H1 (cell line): Measurements from ENCODE around the gene NUPR1. TPM values are rescaled to one million over a fixed set of nuclear protein-coding genes. Genes with fewer than 3 reads are reported as not detected.

Experiments used
- ATF2 ChIP-seq: IDR thresholded peaks from 2 replicates; pipeline ENCODE4 v1.6.1; 2012; ENCODE audit warnings: low read length, inconsistent platforms
- CBX8 ChIP-seq: fragments of 300-800, 300-1000 bp; sonication (generic); IDR thresholded peaks from 2 replicates; pipeline ENCODE4 v1.7.1; 2016; ENCODE audit warnings: low read depth, low read length, borderline replicate concordance
- FOSL1 ChIP-seq: IDR thresholded peaks from 2 replicates; pipeline ENCODE4 v1.6.1; 2011; ENCODE audit warnings: mild to moderate bottlenecking, low read depth, low read length, moderate library complexity; ENCODE audit not compliant: insufficient read depth
- HDAC2 ChIP-seq, 2 experiments: fragments of 300-600 bp in 1 of 2; sonication (generic) in 1 of 2; IDR thresholded peaks; 2 replicates each; pipeline ENCODE4 v1.6.1; 2011 to 2012; ENCODE audit warnings: low read depth in 2 of 2, low read length in 2 of 2, mild to moderate bottlenecking in 2 of 2, moderate library complexity in 2 of 2, borderline replicate concordance in 1 of 2, inconsistent platforms in 1 of 2
- HDAC6 ChIP-seq: IDR thresholded peaks from one replicate; pipeline ENCODE4 v1.7.1; 2012; ENCODE audit warnings: low read depth, mild to moderate bottlenecking, inconsistent platforms, low read length, moderate library complexity
- NRF1 ChIP-seq: IDR thresholded peaks from 2 replicates; pipeline ENCODE4 v1.6.1; 2011; ENCODE audit warnings: mild to moderate bottlenecking, low read depth, low read length, improper control_type of control experiment
- RAD21 ChIP-seq, 2 experiments: IDR thresholded peaks in 1 of 2; conservative IDR thresholded peaks in 1 of 2; 2 replicates each; pipeline ENCODE4 v1.6.1; 2011; ENCODE audit warnings: low read depth in 2 of 2, low read length in 2 of 2, improper control_type of control experiment in 1 of 2, inconsistent platforms in 1 of 2, mild to moderate bottlenecking in 1 of 2, moderate library complexity in 1 of 2
- SIN3A ChIP-seq, 2 experiments: IDR thresholded peaks in 1 of 2; conservative IDR thresholded peaks in 1 of 2; 2 replicates each; pipeline ENCODE4 v1.6.1; 2011 to 2012; ENCODE audit warnings: low read length in 2 of 2, improper control_type of control experiment in 1 of 2, low read depth in 1 of 2, mild to moderate bottlenecking in 1 of 2
- polyA plus RNA-seq, 7 experiments: library from polyadenylated mRNA; depleted of rRNA in 3 of 7; stranded (reverse) in 5 of 7; unstranded in 2 of 7; fragments of >200 nt in 5 of 7; fragments of 200-250 nt in 2 of 7; gene quantifications; 1 replicate in 5 of 7; 2 replicates in 1 of 7; 4 replicates in 1 of 7; pipeline versions ENCODE4 v1.2.1 to v1.2.3, GENCODE V29; 2011 to 2013; ENCODE audit warnings: missing spikeins in 2 of 7, mixed read lengths in 2 of 7
- total RNA-seq: library from RNA; stranded (reverse); fragmentation: NEBNext Ultra II Directional; extraction: Animal tissue kit (Norgen Biotek cat#: 25700); gene quantifications from 2 replicates; pipeline ENCODE4 v1.2.1, GENCODE V29; 2021
- TF ChIP-seq, protein P1 (sequence below): fragments of 300-600 bp; sonication (generic); IDR thresholded peaks from 2 replicates; pipeline ENCODE4 v1.7.1; 2012; ENCODE audit warnings: low read length, moderate library complexity, mild to moderate bottlenecking, inconsistent platforms; ENCODE audit not compliant: insufficient replicate concordance

Gene NUPR1
- total and polyA plus RNA-seq, 2 of the 8 experiments (the other 6 are each of a cell fraction or from before 2014, with no cell fraction given) = 0.17 to 0.20 TPM

- TF ChIP-seq, protein P1, sequence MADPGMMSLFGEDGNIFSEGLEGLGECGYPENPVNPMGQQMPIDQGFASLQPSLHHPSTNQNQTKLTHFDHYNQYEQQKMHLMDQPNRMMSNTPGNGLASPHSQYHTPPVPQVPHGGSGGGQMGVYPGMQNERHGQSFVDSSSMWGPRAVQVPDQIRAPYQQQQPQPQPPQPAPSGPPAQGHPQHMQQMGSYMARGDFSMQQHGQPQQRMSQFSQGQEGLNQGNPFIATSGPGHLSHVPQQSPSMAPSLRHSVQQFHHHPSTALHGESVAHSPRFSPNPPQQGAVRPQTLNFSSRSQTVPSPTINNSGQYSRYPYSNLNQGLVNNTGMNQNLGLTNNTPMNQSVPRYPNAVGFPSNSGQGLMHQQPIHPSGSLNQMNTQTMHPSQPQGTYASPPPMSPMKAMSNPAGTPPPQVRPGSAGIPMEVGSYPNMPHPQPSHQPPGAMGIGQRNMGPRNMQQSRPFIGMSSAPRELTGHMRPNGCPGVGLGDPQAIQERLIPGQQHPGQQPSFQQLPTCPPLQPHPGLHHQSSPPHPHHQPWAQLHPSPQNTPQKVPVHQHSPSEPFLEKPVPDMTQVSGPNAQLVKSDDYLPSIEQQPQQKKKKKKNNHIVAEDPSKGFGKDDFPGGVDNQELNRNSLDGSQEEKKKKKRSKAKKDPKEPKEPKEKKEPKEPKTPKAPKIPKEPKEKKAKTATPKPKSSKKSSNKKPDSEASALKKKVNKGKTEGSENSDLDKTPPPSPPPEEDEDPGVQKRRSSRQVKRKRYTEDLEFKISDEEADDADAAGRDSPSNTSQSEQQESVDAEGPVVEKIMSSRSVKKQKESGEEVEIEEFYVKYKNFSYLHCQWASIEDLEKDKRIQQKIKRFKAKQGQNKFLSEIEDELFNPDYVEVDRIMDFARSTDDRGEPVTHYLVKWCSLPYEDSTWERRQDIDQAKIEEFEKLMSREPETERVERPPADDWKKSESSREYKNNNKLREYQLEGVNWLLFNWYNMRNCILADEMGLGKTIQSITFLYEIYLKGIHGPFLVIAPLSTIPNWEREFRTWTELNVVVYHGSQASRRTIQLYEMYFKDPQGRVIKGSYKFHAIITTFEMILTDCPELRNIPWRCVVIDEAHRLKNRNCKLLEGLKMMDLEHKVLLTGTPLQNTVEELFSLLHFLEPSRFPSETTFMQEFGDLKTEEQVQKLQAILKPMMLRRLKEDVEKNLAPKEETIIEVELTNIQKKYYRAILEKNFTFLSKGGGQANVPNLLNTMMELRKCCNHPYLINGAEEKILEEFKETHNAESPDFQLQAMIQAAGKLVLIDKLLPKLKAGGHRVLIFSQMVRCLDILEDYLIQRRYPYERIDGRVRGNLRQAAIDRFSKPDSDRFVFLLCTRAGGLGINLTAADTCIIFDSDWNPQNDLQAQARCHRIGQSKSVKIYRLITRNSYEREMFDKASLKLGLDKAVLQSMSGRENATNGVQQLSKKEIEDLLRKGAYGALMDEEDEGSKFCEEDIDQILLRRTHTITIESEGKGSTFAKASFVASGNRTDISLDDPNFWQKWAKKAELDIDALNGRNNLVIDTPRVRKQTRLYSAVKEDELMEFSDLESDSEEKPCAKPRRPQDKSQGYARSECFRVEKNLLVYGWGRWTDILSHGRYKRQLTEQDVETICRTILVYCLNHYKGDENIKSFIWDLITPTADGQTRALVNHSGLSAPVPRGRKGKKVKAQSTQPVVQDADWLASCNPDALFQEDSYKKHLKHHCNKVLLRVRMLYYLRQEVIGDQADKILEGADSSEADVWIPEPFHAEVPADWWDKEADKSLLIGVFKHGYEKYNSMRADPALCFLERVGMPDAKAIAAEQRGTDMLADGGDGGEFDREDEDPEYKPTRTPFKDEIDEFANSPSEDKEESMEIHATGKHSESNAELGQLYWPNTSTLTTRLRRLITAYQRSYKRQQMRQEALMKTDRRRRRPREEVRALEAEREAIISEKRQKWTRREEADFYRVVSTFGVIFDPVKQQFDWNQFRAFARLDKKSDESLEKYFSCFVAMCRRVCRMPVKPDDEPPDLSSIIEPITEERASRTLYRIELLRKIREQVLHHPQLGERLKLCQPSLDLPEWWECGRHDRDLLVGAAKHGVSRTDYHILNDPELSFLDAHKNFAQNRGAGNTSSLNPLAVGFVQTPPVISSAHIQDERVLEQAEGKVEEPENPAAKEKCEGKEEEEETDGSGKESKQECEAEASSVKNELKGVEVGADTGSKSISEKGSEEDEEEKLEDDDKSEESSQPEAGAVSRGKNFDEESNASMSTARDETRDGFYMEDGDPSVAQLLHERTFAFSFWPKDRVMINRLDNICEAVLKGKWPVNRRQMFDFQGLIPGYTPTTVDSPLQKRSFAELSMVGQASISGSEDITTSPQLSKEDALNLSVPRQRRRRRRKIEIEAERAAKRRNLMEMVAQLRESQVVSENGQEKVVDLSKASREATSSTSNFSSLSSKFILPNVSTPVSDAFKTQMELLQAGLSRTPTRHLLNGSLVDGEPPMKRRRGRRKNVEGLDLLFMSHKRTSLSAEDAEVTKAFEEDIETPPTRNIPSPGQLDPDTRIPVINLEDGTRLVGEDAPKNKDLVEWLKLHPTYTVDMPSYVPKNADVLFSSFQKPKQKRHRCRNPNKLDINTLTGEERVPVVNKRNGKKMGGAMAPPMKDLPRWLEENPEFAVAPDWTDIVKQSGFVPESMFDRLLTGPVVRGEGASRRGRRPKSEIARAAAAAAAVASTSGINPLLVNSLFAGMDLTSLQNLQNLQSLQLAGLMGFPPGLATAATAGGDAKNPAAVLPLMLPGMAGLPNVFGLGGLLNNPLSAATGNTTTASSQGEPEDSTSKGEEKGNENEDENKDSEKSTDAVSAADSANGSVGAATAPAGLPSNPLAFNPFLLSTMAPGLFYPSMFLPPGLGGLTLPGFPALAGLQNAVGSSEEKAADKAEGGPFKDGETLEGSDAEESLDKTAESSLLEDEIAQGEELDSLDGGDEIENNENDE = no peak
- TF ChIP-seq CBX8 (no peak), FOSL1 (no peak), HDAC2 (IDR thresholded peaks at IDR 0.05; ENCODE audit: borderline replicate concordance in 1 of 2, low read depth in 2 of 2, low read length in 2 of 2) (no peak), RAD21 (IDR thresholded peaks at IDR 0.05 in 1 of 2, conservative IDR thresholded peaks at IDR 0.05 in 1 of 2; ENCODE audit: low read depth in 2 of 2, low read length in 2 of 2) (no peak), HDAC6 (no peak), ATF2 (no peak), NRF1 (no peak), SIN3A (conservative IDR thresholded peaks at IDR 0.05 in 1 of 2, IDR thresholded peaks at IDR 0.05 in 1 of 2; ENCODE audit: low read depth in 1 of 2, low read length in 2 of 2) (no peak)
Observed at GRCh38 chr16:28502290-28502689, 36.5 kb downstream of the NUPR1 start (continued).
